ENCODE measurements around the gene LYRM4.

LYRM4 gene

DNA sequence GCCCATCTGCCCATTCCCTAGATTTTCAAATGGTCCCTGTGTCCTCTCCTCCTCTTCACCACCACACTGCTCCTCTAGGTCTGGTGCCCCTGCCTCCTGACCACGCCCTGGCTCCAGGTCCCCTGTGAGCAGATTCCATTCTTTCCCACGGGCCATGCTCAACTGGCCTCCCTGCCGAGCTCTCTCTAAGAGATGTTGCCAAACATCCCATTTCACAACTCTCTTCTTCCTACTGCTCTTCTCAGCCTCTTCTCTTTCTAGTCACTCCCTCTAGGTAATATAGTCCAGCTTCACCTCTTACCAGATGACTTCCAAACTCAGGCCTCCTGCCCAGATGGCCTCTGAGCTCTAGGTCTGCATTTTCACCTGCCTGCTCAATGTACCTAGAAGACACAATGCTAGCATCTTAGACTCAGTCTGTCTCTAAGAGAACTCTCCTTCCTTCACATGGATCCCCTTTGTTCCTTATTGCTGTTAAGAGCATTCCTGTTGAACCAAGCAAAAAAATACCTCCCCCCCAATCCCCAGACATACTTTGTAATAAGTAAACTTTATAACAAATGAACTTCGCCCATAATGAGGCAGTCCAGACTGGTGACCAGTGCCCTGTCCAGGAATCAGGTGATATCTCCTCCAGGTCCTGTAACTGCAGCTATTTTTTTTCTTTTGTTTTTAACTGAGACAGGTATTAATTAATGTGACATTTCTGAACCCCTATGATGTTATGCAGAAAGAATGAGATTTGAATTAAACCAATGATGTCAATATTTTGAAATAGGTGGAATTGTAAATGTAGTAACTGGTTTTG is 79.0 kb downstream of the LYRM4 start:
- no peak for DNase-seq
- H3K27ac Mint-ChIP-seq: no peak overlapping the region
- ATAC-seq (replicated peaks): no peak
- peaks cover 0 to 2% of the 10 kb centered on the region in 2 donors for H3K4me1 Mint-ChIP-seq (ENCODE audit: low read depth in 2 of 2)
- H3K9me3 Mint-ChIP-seq: no peaks in the 10 kb centered on the region
- H3K27me3 Mint-ChIP-seq: no peaks in the 10 kb centered on the region
- no peaks in the 10 kb centered on the region for H3K36me3 Mint-ChIP-seq (ENCODE audit: insufficient read depth)
- no peak overlapping the region for H3K4me3 Mint-ChIP-seq

GRCh38 chr6:5180636-5181035 is 80.1 kb downstream of the LYRM4 start:
- DNase-seq (no peak), ATAC-seq (replicated peaks) (no peak)
- Mint-ChIP-seq H3K27me3 (no peaks in the 10 kb centered on the region), H3K9me3 (no peaks in the 10 kb centered on the region), H3K27ac (no peak overlapping the region), H3K36me3 (ENCODE audit: insufficient read depth) (no peaks in the 10 kb centered on the region), H3K4me1 (ENCODE audit: low read depth in 2 of 2) (peaks cover 5 to 7% of the 10 kb centered on the region in 2 donors), H3K4me3 (no peak overlapping the region)

DNA sequence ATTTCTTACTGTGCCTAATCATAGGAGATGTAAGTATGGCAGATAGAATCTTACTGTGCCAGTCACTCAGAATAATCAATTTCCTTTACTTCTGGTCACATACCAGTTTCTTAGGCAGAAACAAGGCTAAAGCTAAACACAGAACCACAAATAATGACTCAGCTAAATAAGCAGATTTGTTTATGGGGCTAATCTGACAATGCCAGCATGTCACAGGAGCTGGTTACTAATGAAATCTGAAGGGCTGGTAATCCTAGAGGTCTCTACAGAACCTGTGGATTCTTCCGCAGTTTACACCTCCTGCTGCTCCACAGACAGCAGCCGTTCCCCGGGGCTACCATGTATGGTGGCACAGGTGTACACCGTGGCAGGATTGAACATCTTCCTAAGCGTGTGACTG is 80.8 kb downstream of the LYRM4 start:
- H3K36me3 Mint-ChIP-seq (ENCODE audit: insufficient read depth): no peaks in the 10 kb centered on the region
- no peak overlapping the region for H3K4me3 Mint-ChIP-seq
- no peaks in the 10 kb centered on the region for H3K27me3 Mint-ChIP-seq
- ATAC-seq (replicated peaks) (no peak), DNase-seq (no peak)
- peaks cover 11 to 13% of the 10 kb centered on the region in 2 donors for H3K4me1 Mint-ChIP-seq (ENCODE audit: low read depth in 2 of 2)
- H3K9me3 Mint-ChIP-seq: no peaks in the 10 kb centered on the region
- no peak overlapping the region for H3K27ac Mint-ChIP-seq

GRCh38 chr6:5178806-5179205 is 81.9 kb downstream of the LYRM4 start:
- peaks cover 3% of the 10 kb centered on the region for H3K36me3 Mint-ChIP-seq (ENCODE audit: insufficient read depth)
- ATAC-seq (replicated peaks) (no peak), DNase-seq (no peak)
- peaks cover 18 to 24% of the 10 kb centered on the region in 2 donors for H3K4me1 Mint-ChIP-seq (ENCODE audit: low read depth in 2 of 2)
- no peaks in the 10 kb centered on the region for H3K27me3 Mint-ChIP-seq
- H3K4me3 Mint-ChIP-seq: no peak overlapping the region
- no peaks in the 10 kb centered on the region for H3K9me3 Mint-ChIP-seq
- H3K27ac Mint-ChIP-seq: no peak overlapping the region

- H3K4me1 Mint-ChIP-seq (ENCODE audit: low read depth in 2 of 2): peaks cover 20 to 33% of the 10 kb centered on the region in 2 donors
- H3K4me3 Mint-ChIP-seq: peak overlapping the region; percentile 66 to 70
- peaks cover 3% of the 10 kb centered on the region for H3K36me3 Mint-ChIP-seq (ENCODE audit: insufficient read depth)
- ATAC-seq (replicated peaks) (no peak), DNase-seq (peak in 1 of 3 experiments; percentile 1)
- no peaks in the 10 kb centered on the region for H3K9me3 Mint-ChIP-seq
- H3K27me3 Mint-ChIP-seq: no peaks in the 10 kb centered on the region
- peak overlapping the region; percentile 92 to 97 for H3K27ac Mint-ChIP-seq
Measured at GRCh38 chr6:5175635-5176034, 85.1 kb downstream of the LYRM4 start.

DNA sequence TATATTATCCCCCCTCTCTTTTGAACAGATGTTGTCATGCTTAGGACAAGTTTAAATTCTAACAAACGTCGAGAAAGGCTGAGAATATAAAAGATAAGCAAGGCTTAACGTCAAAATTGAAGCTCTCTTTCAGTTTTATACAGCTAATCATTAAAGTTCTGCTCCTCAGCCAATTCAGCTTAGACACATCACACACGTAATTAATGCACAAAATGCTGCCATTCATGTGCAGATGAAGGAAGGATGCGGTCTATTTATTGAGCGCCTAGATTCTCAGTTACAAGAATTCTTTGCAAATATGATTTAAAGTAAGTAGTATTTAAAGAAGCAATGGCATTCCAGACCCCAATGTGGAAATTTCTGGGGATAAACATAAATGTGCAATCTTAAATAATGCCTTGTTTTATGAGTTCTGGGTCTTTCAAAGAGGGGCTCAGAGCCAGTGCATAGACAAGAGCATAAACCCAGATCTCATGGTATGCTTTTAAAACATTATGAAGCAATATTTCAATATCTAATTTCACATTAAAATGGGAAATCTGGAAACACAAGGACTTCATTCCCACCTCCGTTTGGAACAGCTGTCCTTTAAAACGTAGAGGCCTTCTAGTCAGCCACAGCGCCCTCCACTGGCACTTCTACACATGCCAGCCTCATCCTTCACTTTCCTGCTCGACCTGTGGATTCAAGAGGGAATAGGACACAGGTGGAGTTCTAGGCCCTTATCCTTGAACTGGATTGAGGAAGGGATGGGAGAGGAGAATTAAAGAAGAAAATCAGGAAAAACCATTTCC is 85.8 kb downstream of the LYRM4 start:
- peak overlapping the region; percentile 92 to 97 for H3K27ac Mint-ChIP-seq
- H3K4me1 Mint-ChIP-seq (ENCODE audit: low read depth in 2 of 2): peaks cover 20 to 33% of the 10 kb centered on the region in 2 donors
- H3K4me3 Mint-ChIP-seq: peak overlapping the region; percentile 66 to 70
- peak; percentile 45 for ATAC-seq (replicated peaks)
- peaks cover 3% of the 10 kb centered on the region for H3K36me3 Mint-ChIP-seq (ENCODE audit: insufficient read depth)
- no peak for DNase-seq
- H3K9me3 Mint-ChIP-seq: no peaks in the 10 kb centered on the region
- no peaks in the 10 kb centered on the region for H3K27me3 Mint-ChIP-seq

GRCh38 chr6:5174244-5174643 is 86.5 kb downstream of the LYRM4 start:
- peak; percentile 28 to 44 (median 33) for DNase-seq
- Mint-ChIP-seq H3K9me3 (no peaks in the 10 kb centered on the region), H3K36me3 (ENCODE audit: insufficient read depth) (peaks cover 3% of the 10 kb centered on the region), H3K27ac (peak overlapping the region; percentile 92 to 97), H3K27me3 (no peaks in the 10 kb centered on the region), H3K4me1 (ENCODE audit: low read depth in 2 of 2) (peaks cover 20 to 33% of the 10 kb centered on the region in 2 donors), H3K4me3 (peak overlapping the region; percentile 66 to 70)
- ATAC-seq (replicated peaks): peak; percentile 98

GRCh38 chr6:5173810-5174209 is 86.9 kb downstream of the LYRM4 start:
- peaks cover 20 to 33% of the 10 kb centered on the region in 2 donors for H3K4me1 Mint-ChIP-seq (ENCODE audit: low read depth in 2 of 2)
- H3K27ac Mint-ChIP-seq: peak overlapping the region; percentile 92 to 97
- no peak for ATAC-seq (replicated peaks)

GRCh38 chr6:5172897-5173474 is 87.8 kb downstream of the LYRM4 start:
- Mint-ChIP-seq H3K27ac (peak overlapping the region in 1 of 2 donors; percentile 97), H3K9me3 (no peaks in the 10 kb centered on the region), H3K27me3 (no peaks in the 10 kb centered on the region), H3K4me3 (no peak overlapping the region), H3K36me3 (ENCODE audit: insufficient read depth) (peaks cover 3% of the 10 kb centered on the region), H3K4me1 (ENCODE audit: low read depth in 2 of 2) (peaks cover 20 to 33% of the 10 kb centered on the region in 2 donors)
- DNase-seq (no peak), ATAC-seq (replicated peaks) (no peak)

More at GRCh38 chr6:5173810-5174209, 86.9 kb downstream of the LYRM4 start:
- peaks cover 3% of the 10 kb centered on the region for H3K36me3 Mint-ChIP-seq (ENCODE audit: insufficient read depth)
- H3K27me3 Mint-ChIP-seq: no peaks in the 10 kb centered on the region
- no peaks in the 10 kb centered on the region for H3K9me3 Mint-ChIP-seq
- H3K4me3 Mint-ChIP-seq: peak overlapping the region; percentile 66 to 70
- no peak for DNase-seq

DNA sequence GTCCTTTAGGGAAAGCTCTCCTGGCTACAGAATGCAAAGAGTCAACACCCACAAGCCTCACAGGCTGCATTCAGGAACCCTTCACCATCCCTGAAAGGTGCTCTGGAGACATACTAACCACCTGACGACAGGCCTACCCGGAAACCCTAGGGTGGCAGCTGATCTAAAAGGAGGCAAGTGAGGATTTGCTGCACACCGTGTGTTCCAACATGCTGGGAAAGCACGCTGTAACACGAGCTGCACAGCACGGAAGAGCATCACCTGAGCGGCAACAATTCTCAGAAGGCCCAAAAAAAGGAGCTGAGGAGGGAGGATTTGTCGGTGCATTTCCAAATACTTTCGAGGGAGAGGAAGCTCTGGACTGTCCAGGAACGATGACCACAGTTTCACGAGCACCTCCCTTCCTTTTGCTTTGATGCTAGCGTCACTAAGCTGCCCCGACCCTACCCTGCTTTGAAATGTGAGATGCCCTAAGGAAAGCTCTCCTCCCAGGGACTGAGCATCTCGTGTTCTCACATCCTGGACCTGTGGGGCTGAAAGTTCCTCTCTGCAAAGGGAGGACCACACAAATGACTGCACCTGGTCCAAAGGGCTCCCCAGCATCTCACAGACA is 88.6 kb downstream of the LYRM4 start:
- H3K4me1 Mint-ChIP-seq (ENCODE audit: low read depth in 2 of 2): peaks cover 20 to 33% of the 10 kb centered on the region in 2 donors
- H3K9me3 Mint-ChIP-seq: no peaks in the 10 kb centered on the region
- DNase-seq (no peak), ATAC-seq (replicated peaks) (no peak)
- H3K36me3 Mint-ChIP-seq (ENCODE audit: insufficient read depth): peaks cover 3% of the 10 kb centered on the region
- H3K27me3 Mint-ChIP-seq: no peaks in the 10 kb centered on the region
- H3K27ac Mint-ChIP-seq: no peak overlapping the region
- H3K4me3 Mint-ChIP-seq: no peak overlapping the region

DNA sequence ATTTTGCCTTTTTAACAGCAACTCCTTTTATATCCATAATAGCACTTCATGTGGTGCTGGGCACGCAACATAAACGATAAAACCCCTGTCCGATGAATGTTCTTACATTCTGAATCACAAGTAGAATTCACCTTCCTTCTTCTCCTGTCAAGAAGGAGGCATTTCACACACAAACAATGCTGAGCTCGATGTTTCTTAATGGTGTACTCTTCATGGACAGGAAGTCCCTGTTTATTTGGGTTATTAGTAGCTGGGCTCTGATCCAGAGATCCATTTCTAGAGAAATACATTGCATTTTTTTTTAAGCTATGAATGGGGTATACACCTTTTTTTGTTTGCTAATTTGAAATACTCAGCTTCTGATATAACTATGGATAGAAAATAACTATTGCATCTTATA is 93.2 kb downstream of the LYRM4 start:
- no peaks in the 10 kb centered on the region for H3K9me3 Mint-ChIP-seq
- no peaks in the 10 kb centered on the region for H3K27me3 Mint-ChIP-seq
- H3K36me3 Mint-ChIP-seq (ENCODE audit: insufficient read depth): no peaks in the 10 kb centered on the region
- DNase-seq (no peak), ATAC-seq (replicated peaks) (no peak)
- H3K4me1 Mint-ChIP-seq (ENCODE audit: low read depth in 2 of 2): no peaks in the 10 kb centered on the region
- no peak overlapping the region for H3K27ac Mint-ChIP-seq
- no peak overlapping the region for H3K4me3 Mint-ChIP-seq

DNA sequence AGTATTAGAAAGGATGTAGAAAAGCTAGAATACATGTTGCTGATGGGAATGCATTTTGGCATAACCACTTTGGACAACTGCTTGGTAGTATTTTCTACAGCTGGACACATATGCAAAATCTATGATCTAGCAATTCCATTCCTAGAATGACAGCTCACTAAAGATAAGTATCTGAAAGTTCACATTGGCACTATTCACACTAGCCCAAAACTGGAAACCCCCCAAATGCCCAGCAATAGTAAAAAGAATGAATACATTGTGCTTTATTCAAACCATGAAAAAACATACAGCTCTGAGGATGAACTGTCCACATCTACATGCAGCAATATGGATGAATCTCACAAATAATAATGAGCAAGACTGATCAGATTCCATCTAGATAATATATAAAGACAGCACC is 96.7 kb downstream of the LYRM4 start:
- no peak for ATAC-seq (replicated peaks)
- Mint-ChIP-seq H3K9me3 (no peaks in the 10 kb centered on the region), H3K27ac (no peak overlapping the region), H3K36me3 (ENCODE audit: insufficient read depth) (no peaks in the 10 kb centered on the region), H3K4me3 (no peak overlapping the region), H3K27me3 (no peaks in the 10 kb centered on the region), H3K4me1 (ENCODE audit: low read depth in 2 of 2) (no peaks in the 10 kb centered on the region)
- no peak for DNase-seq

DNA sequence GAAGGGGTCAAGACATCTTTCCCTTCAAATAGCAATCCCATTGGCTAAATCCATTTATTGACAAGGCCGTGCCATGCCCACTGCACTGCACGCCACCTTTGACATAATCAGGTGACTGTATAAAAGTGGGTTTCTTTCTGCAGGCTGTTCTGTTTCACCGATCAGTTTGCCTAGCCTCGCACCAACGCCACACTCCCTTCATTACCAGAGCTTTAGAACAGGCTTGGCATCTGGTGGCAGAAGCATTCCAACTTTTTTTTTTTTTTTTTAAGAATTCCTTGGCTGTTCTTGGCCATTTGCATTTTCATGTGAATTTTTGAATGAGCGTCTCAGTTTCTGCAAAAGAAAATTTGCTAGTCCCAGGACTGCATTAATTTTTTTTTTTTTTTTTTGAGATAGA is 97.5 kb downstream of the LYRM4 start:
- DNase-seq: no peak
- Mint-ChIP-seq H3K36me3 (ENCODE audit: insufficient read depth) (no peaks in the 10 kb centered on the region), H3K27me3 (no peaks in the 10 kb centered on the region), H3K9me3 (no peaks in the 10 kb centered on the region), H3K4me1 (ENCODE audit: low read depth in 2 of 2) (no peaks in the 10 kb centered on the region), H3K4me3 (no peak overlapping the region), H3K27ac (no peak overlapping the region)
- no peak for ATAC-seq (replicated peaks)

Measured in effector memory CD8-positive, alpha-beta T cell (primary cell).